Raji (cell line): ENCODE measurements around the gene MYO7B.

ENCODE experiments used
- POLR2A ChIP-seq: IDR thresholded peaks from 2 replicates; pipeline ENCODE4 v1.6.1; 2011; ENCODE audit warnings: low read depth, low read length, control low read depth; ENCODE audit not compliant: insufficient read depth

MYO7B gene

DNA sequence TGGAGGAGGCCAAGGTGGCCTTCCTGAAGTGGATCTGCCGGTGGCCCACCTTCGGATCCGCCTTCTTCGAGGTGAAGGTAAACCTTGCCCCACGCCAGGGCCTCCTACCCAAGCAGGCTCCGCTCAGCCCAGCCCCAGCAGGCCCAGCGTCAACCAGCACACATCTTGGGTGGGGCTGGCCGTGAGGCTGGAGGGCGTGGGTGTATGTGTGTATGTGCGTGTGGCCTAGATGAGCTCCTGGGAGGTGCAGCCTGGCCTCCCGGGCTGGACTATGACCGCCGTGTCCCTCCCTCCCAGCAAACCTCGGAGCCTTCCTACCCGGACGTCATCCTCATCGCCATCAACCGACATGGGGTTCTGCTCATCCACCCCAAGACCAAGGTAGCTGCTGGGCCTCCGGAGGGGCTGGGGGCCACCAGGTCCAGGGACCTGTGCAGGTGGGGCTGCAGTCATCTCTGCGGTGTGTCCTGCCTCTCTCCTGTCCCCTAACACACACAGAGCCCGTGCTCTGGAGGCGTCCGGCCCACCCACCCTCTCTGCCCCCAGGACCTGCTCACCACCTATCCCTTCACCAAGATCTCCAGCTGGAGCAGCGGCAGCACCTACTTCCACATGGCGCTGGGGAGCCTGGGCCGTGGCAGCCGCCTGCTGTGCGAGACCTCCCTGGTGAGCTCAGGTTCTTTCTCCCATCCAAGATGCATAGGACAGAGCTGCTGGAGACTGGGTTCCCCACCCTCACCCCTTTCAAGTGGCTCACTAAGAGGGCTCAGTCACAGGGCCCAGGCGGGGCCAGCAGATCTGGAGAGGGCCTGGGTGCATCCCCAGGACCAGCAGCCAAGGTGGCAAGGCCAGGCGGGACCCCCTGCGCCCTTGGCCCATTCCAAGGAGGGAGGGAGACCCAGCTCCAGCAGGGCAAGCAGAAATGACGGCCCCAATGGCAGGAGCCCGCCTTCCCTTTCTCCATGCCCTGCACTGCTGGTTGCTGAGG is 101.1 kb downstream of the MYO7B start:
- no peak for TF ChIP-seq POLR2A

DNA sequence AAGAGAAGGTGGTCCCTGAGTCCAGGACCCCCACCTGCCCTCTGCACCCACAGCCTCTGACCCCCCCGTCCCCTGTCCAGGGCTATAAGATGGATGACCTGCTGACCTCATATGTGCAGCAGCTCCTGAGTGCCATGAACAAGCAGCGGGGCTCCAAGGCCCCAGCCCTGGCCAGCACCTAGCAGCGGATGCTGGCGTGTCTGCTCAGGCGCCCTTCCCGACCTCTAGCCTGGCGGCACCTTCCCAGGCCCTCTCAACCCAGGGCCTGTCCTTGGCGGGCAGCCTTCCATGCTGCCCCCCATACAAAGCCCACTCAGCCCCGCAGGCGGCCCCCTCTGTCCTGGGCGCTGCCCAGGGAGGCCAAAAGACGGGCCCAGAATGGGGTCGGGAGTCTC is 101.8 kb downstream of the MYO7B start:
- no peak for TF ChIP-seq POLR2A

GRCh38 chr2:127637725-127638252 is 102.3 kb downstream of the MYO7B start:
- TF ChIP-seq POLR2A = no peak

- no peak for TF ChIP-seq POLR2A
Observed at GRCh38 chr2:127638361-127639110, 103.1 kb downstream of the MYO7B start.

GRCh38 chr2:127639111-127639474 is 103.6 kb downstream of the MYO7B start:
- TF ChIP-seq POLR2A = no peak

- TF ChIP-seq POLR2A = no peak
Observed at GRCh38 chr2:127640082-127641072, 104.9 kb downstream of the MYO7B start.

DNA sequence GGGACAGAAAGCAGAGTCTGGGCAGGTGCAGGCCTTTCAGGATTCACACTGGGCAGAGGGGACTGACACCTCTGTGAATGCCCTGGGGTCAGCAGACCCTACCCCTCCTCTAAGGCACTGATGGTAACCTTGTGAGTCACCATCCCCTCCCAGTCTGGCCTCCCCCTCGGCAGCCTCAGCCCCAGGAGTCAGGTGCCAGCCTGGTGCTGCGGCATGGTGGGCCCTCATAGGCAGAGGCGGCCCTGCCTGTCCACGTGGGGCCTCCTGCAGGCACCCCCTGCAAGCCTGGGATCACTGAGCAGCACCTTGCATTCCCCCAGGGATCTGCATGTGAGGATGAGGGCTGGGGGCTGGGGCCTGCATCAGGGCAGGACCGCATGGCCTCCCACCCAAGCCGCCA is 105.7 kb downstream of the MYO7B start:
- TF ChIP-seq POLR2A = no peak

DNA sequence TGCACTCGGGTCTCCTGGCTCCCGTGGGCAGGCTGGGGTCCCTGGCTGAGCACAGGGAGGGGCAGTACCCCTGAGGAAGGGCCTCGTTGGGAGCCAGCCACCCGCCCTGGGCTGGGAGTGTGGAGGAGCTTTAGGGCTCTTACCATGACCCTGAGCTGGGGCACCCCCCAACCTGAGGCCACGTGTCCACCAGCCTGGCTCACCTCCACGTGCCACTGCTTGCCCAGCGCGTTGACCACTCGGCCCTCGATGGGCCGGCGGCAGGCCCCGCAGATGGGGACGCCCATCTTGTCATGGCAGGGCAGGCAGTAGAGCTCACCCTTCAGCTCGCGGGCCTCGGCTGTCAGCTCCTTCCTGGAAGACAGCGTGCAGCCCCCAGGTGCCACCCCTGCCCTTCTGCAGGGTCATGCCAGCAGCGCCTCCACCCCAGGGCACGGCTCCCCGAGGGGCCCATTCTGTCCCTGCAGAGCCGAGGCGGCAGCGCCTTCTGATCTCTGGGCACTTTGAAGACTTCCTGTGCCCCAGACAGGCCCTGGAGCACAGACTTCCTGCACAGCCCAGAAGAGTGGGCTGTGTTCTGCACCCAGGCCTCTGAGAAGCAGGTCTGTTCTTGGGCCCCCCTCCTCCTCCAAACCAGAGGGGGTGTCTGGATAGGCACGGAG is 106.5 kb downstream of the MYO7B start:
- TF ChIP-seq POLR2A = no peak

- no peak for TF ChIP-seq POLR2A
Observed at GRCh38 chr2:127642706-127643438, 107.4 kb downstream of the MYO7B start.

DNA sequence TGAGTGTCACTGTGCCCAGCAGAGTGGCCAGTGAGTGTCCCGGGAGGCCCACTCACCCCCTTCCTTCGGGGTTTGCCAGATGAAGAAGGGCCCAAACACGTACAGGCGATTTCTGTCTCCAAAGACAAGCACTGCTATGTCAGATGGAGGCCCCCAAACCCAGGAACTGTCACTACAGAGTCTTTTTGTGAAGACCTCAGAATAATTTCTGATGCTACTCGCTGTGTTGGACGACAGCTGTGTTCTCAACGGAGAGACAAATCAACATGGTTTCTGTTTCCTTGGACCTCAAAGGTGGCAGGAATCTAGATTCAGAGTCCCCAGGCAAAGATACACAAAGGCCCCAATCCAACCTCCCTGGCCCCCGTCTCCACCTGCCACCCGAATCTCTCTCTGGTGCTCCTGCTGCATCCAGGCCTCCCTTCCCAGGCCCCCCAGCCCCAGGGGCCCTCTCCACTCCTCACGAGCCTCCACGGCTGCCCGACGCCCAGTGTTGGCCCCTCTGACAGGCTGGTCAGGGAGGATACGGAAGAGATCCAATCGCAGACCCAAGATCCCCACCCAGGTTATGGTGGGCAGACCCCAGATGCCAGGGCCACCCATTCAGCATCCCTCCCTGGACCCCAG is 108.1 kb downstream of the MYO7B start:
- no peak for TF ChIP-seq POLR2A

DNA sequence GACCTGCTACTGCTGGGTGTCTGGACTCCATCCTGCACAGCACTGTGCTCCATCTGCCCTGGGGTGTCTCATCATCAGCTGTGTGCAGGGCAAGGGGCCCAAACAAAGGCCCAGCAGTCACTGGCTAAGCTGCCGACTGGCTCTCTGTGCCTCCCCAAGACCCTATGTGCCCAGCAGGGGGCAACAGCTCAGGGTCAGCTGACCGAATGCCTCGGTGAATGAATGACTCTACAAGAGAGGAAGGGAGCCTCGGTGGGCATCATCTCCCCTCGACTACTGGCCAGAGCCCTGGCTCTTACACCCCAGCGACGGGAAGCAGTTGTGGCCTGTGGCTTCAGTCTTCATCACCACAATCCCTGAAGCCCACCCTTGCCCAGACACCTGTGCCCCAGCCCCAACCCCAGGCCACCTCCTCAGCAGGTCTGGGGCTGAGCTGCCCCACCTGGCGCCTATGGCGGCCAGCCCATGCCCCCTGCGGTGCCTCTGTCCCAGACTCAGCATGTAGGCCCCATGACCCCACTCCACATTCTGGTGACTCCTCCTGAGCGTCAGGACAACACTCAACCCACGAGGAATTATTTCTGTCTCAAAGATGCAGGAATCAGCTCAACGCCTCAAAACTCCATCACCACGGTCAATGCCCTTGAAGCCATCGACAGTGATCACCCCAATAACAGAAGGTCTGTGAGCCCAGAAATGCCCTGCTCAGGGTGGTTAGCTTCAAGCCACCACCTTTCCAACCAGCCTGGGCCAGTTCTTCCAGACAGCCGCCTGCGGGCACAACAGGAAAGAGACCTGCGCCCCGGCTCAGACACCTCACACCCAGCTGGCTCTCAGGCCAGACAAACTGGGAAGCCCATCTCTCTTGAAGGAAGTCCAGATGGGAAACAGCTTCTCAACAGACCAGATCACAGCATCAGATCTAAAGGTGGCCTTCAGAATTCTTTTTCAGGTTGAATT is 108.9 kb downstream of the MYO7B start:
- TF ChIP-seq POLR2A = no peak

DNA sequence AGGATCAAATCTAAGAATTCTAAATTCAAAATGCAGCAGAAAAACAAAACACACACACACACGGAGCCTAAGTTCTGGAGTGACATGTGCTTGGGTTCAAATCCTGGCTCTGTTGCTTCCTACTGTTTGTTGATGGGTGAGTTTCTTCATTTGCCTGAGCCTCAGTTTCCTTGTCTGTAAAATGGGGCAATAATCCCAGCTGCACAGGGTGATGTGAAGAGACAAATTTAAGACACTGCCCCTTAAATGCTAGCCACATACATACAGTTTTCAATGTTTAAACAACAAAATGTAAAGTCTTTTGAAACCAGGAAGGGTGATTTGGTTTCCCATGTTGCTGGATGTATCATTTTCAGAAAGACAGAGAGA is 109.5 kb downstream of the MYO7B start:
- TF ChIP-seq POLR2A = no peak
